ENCODE measurements around the gene CEP85.

GRCh38 chr1:26289158-26290059 lies 55.4 kb downstream of the CEP85 start:
- no peak for TF ChIP-seq HDAC6 (IDR thresholded peaks at IDR 0.05; ENCODE audit: unreplicated experiment)
- TF ChIP-seq EZH2 (IDR thresholded peaks at IDR 0.05; ENCODE audit: borderline replicate concordance, control insufficient read depth, low read depth, low read length), result no peak
- TF ChIP-seq SREBF2 (IDR thresholded peaks at IDR 0.05; ENCODE audit: low read length), result no peak
- no peak for TF ChIP-seq NFYB (IDR thresholded peaks at IDR 0.05; ENCODE audit: insufficient read depth, low read depth, low read length)
- no peak for TF ChIP-seq EP300 (IDR thresholded peaks at IDR 0.05; ENCODE audit: borderline replicate concordance in 1 of 2, control insufficient read depth in 1 of 2, low read depth in 2 of 2, low read length in 2 of 2)
- TF ChIP-seq CREB1 (IDR thresholded peaks at IDR 0.05; ENCODE audit: low read depth), result no peak
